HG03565 (cell line): ENCODE data around the gene PKDCC.

Experiments
- ATAC-seq: cut with Tn5 transposase; IDR thresholded peaks from one replicate; pipeline ENCODE4 v1.9.1; 2021; ENCODE audit warnings: mild to moderate bottlenecking, moderate library complexity; ENCODE audit not compliant: unreplicated experiment

The PKDCC gene

DNA sequence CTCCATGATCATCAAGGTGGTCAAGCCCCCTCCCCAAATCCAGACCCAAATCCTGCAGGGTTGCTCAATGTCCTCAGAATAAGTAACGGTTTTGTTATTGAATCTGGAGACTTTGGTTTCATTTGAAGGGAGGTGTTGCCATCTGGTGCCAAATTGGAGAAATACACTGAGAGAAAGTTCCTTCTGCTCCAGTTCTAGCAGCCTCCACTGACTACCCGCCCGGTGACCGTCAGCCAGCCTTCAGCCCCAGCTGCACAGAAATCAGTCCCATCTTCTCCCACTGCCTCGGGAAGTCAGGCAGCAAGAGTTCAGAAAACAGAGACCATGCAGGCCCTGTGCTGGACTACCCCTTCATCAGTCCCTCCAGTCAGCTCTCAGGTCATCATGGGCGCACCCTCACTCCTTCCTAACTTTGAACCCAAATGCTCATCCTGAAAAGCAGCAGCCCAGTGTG lies 38.7 kb downstream of the PKDCC start:
- ATAC-seq = no peak

DNA sequence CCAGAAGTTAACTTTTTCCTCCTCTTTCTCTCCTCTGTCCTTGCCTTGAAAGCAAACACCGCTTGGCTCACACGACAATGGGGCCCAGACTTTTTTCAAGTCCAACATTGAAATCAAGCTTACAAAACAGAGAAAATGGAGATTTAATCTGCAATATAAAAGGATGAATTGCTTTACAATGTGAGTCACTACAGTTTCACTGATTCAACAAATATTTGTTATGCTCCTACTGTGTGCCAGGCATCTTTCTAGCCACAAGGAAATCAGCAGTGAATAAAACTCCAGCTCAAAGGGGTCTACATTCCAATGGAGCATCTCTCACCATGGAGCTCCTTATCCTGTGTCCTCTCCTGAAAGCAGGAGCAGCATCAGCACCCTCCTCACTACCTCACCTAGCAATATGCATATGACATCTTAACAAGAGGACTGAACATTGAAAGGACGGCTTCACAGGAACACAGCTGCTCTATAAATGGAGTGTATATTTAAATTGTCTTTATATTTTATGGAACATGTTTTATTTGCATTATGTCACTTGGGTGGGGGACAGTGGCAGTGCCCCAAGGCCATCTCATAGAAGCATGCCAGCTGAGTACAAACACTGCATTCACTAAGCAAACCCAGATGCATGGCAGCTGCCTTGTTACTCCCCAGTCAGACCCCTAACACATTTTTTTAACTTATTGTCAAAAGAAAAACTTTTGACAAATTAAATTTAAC lies 39.5 kb downstream of the PKDCC start:
- ATAC-seq = no peak

DNA sequence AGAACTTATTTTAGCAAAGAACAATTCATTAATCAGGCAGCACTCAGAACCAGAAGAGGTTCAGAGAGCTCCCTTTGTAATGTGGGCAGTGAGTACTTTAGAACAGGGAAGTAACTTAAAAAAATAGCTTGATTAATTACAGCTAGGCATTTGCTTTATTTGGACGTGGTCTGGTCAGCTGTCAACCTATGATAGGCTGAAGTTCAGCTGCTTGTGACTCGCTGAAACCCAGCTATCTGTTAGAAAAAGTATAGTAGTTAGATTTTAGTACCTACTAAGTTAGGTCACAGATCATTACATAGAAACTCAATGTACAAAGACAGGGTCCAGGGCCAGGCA lies 40.0 kb downstream of the PKDCC start:
- no peak for ATAC-seq

DNA sequence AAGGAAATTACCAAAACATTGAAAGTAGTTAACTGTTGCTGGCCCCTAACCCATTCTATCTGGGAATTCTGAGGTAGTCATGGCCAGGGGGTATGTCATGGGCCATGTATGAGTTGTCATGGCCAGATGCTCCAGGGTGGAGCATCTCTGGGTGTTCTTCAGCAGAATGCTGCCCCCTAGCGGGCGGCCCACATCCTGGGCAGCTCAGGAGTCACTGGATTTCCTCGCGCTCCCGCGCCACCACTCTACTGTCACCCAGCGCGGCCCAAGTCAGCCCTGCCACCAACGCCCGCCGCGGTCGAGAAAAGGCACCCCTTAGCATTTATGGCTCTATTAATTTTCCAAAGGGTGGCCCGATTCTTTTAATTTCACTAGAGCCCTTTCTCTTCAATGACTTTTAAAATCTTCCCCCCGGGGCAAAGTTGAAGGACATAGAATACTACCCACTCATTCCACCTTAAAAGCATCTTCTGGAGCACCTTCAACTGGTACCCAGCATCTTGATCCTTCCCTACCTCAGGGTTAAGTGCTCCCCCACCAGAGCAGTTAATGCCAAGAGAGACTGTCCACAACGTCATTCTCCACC lies 41.6 kb downstream of the PKDCC start:
- peak; percentile 93 for ATAC-seq

DNA sequence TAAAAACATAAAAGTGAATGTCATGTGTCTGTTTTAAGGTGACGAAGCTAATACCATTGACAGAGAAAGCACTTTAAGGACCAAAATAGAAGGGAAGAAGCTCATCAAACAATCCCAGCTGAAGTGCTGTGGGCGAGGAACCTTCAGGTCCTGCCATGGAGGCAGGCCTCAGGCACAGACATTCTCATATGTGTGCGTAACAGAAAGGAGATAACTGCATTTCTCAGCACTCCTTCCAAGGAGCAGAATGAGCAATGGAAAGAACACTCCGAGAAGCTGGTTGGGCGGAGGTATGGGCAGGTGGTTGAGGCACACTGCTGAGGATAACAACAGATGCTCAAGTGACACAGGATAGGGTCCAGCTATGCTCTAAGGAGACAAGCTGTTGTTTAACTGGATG lies 42.4 kb downstream of the PKDCC start:
- no peak for ATAC-seq

DNA sequence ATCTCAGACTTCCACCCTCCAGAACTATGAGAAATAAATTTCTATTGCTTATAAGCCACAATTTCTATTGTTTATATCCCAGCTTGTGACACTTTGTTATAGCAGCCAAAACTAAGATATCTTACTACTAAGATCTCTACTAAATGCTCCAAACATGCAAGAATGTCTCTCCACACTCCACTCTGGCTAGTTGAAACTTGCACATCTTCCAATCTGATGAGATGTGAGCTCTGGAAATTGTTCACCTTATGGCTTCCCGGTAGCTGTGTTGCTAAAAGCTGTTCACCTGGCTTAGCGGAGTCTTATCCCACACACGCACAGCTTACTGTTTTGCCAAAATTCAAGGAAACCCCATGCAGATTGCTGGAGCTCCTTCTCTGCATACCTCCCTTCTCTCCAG lies 43.9 kb downstream of the PKDCC start:
- no peak for ATAC-seq

DNA sequence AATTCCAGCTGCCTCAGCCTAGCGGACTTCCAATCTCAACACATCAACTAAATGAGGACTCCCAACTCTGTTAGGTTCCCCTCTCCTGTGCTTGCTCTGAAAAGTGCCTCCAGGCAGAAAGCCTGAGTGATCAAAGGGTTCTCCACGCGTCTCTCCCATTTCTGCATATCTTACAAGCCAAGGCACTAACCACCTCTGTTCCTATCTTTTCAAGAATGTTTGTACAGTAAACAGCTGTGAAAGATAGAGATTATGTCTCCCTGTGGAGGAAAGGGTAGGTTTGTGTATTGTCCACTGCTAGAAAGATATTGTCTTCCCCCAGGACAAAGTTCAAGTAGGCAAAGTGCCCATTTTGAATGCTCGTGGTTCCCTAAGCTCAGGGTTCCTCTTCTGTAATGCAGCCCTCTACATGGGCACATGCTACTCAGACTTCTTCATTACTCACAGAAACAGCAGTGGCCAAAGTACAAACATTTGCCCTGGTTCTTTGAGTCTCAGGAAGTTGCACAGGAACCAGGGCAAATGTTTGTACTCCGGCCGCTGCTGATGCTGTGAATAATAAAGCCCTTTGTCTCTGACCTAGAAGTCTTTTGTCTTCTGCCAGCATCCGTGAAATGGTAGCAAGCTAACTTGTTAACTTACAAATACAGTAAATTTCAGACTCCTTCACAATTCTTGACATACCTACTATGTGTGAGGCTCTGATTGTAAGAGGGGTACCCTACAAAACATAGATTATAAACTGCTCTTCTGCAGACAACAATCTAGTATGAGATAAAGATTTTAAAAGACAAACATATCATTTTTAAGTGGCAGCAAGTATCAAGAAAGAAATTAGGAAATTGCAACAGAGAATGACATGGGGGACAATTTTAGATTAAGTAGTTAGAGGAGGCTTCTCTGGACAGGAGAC lies 44.5 kb downstream of the PKDCC start:
- no peak for ATAC-seq

DNA sequence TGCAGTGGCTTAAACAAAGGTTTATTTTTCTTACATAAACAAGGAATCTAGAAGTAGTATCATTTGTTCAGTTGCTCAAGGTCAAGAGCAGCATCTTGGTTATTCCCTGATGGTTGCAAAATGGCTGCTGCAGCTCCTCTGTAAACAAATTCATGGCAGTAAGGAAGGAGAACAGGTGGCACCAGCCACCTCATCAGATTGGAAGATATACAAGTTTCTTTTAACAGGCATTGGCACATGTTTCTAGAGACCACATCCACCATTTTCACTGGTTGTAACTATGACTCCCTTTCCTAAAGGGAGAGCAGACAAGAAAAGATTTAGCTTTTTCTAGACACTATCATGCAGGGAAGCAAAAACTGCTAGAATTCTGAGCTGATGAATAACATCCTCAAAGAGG lies 46.3 kb downstream of the PKDCC start:
- ATAC-seq = no peak

DNA sequence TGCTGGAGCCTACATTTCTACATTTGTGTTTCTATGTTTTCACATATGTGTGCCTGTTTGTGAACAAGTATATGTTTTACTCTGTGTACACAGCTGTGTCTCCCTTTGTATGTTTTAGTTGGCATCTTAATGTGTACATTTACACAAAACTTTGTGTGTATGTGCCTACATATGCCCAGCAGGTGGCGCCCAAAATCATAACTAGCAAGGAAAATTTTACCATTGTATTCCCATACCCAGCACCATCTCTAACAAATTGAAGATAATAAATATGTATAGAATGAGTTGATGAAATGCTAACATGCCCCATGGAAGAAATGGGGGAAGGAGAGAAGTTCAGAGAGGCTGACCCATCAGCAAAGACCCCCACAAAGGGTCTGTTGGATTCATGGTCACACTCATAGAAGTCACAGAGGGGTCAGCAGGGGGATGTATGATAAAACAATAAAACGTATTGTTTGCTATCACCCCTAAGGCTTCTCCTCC lies 48.1 kb downstream of the PKDCC start:
- no peak for ATAC-seq

DNA sequence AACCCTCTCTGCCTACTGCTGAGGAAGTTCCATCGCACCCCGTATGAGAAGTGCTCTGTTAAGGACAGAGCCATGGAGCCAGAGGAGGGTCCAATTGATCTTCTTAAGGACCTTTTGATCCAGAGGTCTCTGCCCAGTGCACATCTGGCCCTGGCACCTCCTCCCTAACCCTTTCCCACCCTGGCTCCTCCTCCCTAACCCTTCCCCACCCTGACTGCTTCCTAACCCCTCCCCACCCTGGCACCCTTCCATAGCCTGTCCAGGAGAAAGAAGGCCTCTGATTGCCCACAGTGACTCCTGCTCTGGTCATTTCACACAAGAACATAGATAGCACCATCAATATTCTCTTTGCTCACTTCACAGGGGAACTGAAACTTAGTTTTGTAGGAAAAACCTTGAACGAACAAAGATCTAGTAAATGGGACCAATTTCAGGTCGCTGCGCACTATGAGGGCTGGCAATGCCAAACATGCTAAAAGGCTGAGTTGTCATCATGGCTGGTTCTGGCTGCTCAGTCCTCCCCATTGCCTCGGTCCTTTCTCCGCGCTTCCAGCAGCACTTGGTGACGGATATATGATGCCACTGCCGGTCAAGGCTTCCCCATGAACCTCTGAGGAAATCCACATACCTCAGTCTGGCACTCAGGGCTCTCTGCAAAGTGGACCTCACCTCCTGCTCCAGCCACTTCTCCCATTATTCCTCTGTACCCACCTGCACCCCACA lies 49.2 kb downstream of the PKDCC start:
- peak; percentile 38 for ATAC-seq

DNA sequence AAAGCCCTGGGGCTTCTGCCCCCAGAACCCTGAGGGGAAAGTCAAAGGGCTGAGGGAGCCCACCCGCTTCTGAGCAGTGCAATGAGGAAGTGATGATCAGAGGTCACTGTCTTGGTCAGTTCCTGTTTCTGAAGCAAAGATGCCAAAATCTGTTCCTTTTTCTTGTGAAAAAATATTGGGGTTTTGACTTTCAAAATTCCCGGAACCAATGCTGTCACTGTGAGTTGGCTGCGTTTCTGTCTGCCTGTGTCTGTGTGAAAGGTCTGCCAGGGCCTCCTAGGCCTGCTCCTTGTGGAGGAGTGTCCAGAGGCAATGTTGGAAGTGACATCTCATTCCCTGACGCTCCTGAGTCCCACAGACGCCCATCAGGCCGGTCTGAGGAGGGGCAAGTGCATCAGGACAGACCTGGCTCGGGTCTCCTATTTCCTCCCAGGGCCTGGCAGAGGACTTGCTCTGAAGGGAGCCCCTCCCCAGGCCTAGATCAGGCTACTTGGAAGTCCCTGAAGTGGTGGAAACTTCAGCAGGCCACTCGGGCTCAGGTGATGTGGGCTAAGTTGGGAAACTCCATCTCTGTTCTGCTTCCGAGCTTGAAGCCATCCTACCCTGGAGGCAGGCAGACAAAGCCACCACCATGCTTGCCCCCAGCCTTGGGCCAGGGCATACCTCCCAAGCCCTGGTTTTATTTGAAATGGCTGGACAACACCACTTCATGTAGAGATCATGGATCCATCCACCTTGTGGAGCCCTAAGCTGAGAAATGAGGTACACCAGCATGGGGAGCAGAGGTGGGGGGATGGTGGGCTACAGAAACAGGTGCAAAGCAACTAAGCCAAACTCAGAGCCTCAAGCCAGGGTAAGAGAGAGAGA lies 51.0 kb downstream of the PKDCC start:
- ATAC-seq = no peak

DNA sequence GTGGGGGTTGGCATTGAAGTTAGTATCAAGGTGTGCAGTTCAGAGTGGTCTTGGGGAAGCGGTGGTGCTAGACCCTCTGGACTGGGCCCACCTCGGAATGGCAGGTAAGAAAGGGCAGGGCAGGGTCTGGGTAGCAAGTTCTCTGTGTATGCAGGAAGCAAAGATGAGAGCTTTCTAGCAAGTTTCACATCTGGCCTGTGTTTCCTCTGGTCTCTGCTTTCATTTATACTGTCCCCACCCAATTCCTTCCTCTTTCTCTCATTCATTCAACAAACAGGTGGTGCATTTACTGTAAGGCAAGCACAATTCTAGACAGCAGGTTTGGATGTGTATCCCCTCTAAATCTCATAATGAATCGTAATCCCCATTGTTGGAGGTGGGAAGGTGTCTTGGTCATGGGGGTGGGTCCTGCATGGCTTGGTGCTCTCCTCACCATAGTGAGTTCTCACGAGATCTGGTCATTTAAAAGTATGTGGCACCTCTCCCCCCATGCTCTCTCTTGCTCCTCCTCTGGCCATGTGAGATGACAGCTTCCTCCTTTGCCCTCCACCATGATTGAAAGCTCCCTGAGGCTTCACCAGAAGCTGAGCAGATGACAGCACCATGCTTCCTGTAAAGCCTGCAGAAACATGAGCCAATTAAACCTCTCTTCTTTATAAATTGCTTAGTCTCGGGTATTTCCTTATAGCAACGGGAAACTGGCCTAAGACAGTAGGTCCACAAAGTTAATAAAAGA lies 51.8 kb downstream of the PKDCC start:
- ATAC-seq = no peak

DNA sequence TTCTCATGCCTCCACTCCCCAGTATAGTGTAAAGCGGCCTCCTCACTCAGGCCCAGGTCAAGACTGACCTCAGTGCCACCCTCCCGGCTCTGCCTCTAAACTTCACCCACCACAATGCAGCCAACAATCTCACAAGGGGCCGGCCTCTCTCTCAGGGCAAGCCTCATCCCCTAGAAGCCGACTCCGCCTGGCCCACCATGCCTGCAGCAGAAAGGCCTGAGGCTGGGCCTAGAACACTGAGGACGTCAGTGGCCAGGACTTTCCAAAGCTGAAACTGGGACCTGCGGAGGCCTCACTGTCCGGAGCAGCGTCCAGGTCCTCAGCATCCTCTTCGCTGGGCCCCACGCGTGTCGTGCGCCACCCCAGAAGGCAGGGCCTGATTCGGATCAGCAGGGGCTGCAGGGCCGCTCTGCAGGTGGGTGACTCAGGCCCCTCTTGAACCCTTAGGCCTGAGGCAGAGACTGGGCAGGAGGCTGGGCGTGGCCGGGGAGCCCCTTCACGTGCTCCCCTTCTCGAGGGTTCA lies 52.9 kb downstream of the PKDCC start:
- ATAC-seq = no peak

DNA sequence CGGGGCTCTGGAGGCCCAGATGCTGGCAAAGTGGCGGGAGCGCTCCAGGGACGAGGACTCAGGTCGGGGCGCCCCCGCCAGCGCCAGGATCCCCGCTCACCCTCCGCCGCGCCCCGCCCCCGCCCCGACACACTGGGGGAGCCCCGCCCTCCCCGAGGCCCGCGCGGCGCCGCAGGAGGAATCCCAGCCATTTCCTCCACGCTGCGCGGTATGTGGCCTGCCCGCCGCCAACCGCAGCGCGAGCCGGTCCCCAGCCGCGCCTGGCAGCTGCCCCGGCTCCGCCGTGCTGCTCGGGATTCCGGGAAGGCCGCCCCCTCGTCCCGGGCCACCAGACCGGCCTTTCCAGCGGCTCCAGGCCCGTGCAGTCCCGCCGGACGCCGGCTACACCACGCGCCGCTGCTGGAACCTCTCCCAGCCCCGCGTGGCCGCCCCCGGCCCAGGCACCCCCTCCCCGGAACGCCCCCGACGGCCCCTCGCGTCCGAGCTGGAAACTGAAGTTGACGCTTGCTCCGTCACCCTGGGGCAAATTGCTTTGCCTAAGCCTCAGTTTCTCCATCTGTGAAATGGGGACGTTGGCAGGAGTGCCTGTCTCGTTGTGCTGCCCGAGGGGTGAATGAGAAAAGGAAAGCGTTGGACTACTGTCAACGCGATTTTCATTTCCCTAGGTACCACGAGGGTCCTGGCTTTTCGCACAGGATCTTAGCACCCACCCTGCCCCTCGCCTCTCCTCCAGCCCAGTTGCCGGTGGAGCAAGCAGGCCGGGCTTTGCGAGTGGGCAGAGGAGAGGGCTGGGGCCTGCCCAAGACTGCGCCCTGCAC lies 53.6 kb downstream of the PKDCC start:
- ATAC-seq = no peak

DNA sequence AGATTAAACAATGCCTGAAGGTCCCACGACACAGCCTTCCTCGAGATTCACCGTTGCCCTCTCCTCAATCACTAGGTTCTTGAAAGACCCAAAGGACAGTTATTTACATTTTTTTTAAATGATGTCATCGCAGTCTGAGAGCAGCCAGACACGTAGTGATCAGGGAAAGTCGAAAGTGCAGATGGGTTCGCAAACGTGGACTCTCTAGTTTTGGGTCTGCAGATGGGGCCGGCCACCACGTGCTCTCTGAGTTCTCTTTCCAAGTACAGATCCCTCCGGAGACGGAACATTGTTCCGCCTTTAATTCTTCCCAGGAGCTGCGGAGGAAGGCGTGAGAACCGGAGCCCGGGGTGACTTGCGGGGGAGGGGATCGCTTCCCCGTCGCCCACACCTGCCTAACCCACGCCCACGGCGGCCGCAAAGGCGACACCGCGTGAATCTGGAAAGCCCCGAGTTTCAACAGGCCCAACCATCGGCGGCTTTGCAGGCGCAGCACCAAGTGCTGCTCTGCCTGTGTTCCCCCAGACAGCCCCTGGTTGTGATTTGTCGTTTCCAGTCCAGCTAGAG lies 54.3 kb downstream of the PKDCC start:
- peak; percentile 50 for ATAC-seq

DNA sequence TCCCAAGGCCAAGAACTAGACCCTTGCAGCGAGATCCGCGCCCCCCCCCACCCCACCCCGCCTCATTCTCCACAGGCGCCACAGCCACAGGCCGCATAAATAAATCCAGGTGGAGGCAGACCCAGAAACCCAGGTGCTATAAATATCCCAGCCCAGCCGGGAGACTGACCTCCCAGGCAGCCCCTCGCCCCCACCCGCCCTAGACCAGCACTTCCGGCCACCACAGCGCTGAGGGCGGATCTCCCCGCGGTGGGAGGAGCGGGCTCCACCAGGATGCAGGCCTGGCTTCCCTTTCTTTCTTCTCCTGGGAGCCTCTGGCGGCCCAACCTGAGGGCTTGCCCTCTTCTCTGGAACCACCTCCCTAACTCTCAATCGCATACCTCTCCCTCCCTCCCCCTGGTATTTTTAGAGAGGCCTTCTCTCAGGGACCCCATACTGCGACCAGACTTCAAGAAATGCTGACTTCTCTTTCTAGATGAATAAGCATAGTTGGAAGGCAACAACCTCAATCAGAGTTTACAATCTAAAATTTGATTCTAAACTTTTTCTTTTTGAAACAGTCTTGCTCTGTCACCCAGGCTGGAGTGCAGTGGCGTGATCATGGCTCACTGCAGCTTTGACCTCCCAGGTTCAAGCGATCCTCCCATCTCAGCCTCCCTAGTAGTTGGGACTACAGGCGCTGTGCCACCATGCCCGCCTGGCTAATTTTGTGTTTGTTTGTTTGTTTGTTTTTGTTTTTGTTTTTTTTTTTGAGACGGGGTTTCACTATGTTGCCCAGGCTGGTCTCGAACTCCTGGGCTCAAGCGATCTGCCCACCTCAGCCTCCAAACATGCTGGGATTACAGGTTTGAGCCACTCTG lies 55.0 kb downstream of the PKDCC start:
- ATAC-seq = no peak

DNA sequence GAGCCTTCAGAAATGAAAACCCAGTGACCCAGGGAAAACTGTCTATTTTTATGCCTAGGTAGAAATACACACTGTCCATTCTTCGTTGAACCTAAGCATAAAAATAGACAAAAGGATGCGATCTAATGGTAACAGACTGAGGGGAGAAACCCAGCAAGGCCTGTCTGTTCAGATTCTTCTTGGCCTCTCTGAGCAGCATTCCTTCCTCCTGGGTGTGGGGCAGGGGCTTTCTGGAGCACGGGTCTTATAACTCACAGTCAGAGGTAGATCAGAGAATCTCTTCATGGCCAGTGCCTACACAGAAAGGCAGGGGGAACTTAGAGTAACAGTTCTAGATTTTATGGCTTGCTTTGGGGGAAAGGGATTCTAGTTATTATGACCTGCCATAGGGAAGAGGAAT lies 56.0 kb downstream of the PKDCC start:
- no peak for ATAC-seq
